ENCODE measurements around the gene FCAR. TPM values are rescaled to one million over a fixed set of nuclear protein-coding genes. Genes with fewer than 3 reads are reported as not detected.
"Not testable (repeated sequence)": the region's sequence is repeated elsewhere in the genome, so short reads cannot be mapped to it uniquely, and the experiment has no call there.

Gene FCAR
- total RNA-seq, result not detected in 3 replicates

DNA sequence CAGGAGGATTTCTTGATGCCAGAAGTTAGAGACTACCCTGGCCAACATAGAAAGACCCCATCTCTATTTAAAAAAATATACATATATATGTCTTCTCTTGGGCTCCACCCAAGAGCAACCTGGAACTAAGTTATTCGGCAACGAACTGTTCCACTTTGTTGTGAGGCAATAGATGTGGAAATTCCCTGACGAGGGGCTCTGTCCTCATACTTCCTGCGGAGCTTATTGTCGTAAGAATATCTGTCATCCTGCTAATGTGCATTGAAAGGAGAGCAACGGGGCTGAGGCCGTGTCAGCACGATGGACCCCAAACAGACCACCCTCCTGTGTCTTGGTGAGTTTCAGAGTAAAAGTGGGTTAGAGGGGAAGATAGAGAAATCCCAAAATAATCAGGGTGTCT lies at the start of gene FCAR:
TSS of gene FCAR (plus strand) at position 246 of the 400 bp plus-strand sequence. CDS start at position 301, 55 bp downstream.
- H3K36me3 Mint-ChIP-seq, result no peaks in the 10 kb centered on the region
- TF ChIP-seq, protein P1, sequence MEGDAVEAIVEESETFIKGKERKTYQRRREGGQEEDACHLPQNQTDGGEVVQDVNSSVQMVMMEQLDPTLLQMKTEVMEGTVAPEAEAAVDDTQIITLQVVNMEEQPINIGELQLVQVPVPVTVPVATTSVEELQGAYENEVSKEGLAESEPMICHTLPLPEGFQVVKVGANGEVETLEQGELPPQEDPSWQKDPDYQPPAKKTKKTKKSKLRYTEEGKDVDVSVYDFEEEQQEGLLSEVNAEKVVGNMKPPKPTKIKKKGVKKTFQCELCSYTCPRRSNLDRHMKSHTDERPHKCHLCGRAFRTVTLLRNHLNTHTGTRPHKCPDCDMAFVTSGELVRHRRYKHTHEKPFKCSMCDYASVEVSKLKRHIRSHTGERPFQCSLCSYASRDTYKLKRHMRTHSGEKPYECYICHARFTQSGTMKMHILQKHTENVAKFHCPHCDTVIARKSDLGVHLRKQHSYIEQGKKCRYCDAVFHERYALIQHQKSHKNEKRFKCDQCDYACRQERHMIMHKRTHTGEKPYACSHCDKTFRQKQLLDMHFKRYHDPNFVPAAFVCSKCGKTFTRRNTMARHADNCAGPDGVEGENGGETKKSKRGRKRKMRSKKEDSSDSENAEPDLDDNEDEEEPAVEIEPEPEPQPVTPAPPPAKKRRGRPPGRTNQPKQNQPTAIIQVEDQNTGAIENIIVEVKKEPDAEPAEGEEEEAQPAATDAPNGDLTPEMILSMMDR (IDR thresholded peaks at IDR 0.05; ENCODE audit: unreplicated experiment), result no peak
- H3K27me3 Mint-ChIP-seq (ENCODE audit: low read depth), result peaks cover 12% of the 10 kb centered on the region
- no peaks in the 10 kb centered on the region for H3K4me1 Mint-ChIP-seq
- no peak for DNase-seq (ENCODE audit: low spot score in 2 of 2, unreplicated experiment in 2 of 2)
- no peak within 1 kb of the TSS for H3K4me3 Mint-ChIP-seq
- H3K27ac Mint-ChIP-seq, result no peak within 1 kb of the TSS
- peaks cover 8% of the 10 kb centered on the region for H3K9me3 Mint-ChIP-seq

DNA sequence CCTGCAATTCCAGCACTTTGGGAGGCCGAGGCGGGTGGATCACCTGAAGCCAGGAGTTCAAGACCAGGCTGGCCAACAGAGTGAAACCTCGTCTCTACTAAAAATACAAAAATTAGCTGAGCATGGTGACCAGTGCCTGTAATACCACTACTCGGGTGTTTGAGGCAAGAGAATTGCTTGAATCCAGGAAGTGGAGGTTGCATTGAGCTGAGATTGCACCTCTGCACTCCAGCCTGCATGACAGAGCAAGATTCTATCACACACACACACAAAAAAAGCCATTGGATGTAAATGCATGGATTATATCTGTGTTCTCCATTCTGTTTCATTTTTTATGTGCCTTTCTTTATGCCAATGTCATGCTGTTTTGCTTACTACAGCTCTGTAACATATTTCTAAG lies 49.6 kb upstream of the FCAR start:
- not testable (repeated sequence) for H3K4me3 Mint-ChIP-seq; DNase-seq (ENCODE audit: low spot score in 2 of 2, unreplicated experiment in 2 of 2); H3K27me3 Mint-ChIP-seq (ENCODE audit: low read depth); H3K27ac Mint-ChIP-seq; H3K36me3 Mint-ChIP-seq; H3K4me1 Mint-ChIP-seq
- peaks cover 50% of the 10 kb centered on the region for H3K9me3 Mint-ChIP-seq

DNA sequence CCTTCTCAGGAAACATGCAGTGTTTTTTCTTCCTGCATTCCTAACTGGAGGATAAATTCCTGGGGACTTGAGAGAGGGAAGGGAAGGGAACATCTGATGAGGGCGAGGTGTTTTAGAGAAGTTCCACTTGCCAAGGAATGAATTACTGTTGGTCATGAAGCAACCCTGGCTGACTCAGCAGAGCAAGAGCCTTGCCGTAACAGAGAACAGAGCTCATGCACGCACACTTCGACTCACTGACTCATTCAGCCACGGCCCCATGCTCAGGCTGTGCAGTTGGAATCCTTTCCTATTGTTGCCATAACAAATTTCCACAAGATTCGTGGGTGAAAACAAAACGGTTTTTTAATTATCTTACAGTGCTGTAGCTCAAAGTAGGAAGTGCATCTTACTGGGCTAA lies 48.7 kb upstream of the FCAR start:
- H3K27me3 Mint-ChIP-seq (ENCODE audit: low read depth); H3K4me3 Mint-ChIP-seq; DNase-seq (ENCODE audit: low spot score in 2 of 2, unreplicated experiment in 2 of 2); H3K4me1 Mint-ChIP-seq; H3K36me3 Mint-ChIP-seq; H3K27ac Mint-ChIP-seq: not testable (repeated sequence)
- peaks cover 49% of the 10 kb centered on the region for H3K9me3 Mint-ChIP-seq

DNA sequence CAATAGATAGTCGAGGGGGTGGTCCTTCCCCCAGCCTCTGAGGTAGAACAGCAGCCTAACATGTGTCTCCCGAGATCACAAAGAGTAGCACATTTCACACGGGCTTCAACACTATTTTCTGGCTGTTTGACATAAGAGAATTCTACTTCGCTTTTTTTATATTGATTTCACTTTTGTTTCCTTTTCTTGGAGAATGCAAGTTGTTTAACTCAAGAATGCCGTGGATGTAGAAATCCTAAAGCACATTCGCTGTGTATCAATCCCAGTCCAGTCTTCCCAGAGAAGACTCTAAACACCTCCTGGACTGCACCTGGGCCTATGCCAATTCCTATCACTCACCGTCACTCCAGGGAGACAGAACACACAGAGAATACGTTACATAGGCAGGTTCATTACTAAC lies 46.0 kb upstream of the FCAR start:
- not testable (repeated sequence) for H3K27me3 Mint-ChIP-seq (ENCODE audit: low read depth); H3K27ac Mint-ChIP-seq; H3K36me3 Mint-ChIP-seq; H3K4me1 Mint-ChIP-seq; H3K4me3 Mint-ChIP-seq; DNase-seq (ENCODE audit: low spot score in 2 of 2, unreplicated experiment in 2 of 2)
- peaks cover 50% of the 10 kb centered on the region for H3K9me3 Mint-ChIP-seq

DNA sequence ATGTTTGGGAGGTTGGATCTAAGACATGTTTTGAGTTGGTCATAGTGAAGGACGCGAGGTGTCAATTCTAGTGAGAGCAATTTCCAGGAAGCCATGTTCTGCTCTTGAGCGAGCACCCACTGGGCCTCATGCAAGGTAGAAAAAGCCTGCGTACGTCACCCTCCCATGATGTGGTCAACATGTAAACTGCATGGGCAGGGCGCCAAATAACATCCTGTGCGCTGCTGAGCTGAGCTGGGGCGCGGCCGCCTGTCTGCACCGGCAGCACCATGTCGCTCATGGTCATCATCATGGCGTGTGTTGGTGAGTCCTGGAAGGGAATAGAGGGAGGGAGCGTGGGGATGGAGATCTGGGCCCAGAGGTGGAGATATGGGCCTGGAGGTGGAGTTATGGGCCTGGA lies 41.5 kb upstream of the FCAR start, which contains the start of gene KIR2DS4:
TSS of gene KIR2DS4 (plus strand) at position 181 of the 400 bp plus-strand sequence.
- not testable (repeated sequence) for H3K27me3 Mint-ChIP-seq (ENCODE audit: low read depth); DNase-seq (ENCODE audit: low spot score in 2 of 2, unreplicated experiment in 2 of 2); H3K4me1 Mint-ChIP-seq; H3K4me3 Mint-ChIP-seq; H3K27ac Mint-ChIP-seq; H3K36me3 Mint-ChIP-seq
- H3K9me3 Mint-ChIP-seq, result peaks cover 58% of the 10 kb centered on the region

DNA sequence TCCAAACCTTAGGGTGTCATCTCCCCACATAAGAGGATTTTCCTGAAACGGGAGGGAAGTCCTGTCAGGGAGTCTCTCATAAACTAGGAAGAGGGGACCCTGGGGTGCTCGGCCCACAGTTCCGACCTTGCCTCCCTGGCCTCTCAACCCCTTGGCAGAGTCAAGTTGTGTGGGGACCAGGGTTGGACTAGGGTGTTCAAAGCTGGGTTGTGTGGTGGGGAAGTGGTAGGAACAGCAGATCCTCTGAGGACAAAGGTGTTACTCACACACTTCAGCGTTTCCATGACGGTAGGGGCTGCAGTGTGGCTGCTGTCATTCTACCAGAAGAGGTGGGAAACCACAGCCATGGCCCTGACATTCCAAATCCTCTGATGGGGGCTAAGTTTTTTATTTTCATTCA lies 38.9 kb upstream of the FCAR start:
- not testable (repeated sequence) for H3K4me3 Mint-ChIP-seq; H3K36me3 Mint-ChIP-seq; DNase-seq (ENCODE audit: low spot score in 2 of 2, unreplicated experiment in 2 of 2); H3K4me1 Mint-ChIP-seq; H3K27ac Mint-ChIP-seq; H3K27me3 Mint-ChIP-seq (ENCODE audit: low read depth)
- H3K9me3 Mint-ChIP-seq, result peaks cover 62% of the 10 kb centered on the region

DNA sequence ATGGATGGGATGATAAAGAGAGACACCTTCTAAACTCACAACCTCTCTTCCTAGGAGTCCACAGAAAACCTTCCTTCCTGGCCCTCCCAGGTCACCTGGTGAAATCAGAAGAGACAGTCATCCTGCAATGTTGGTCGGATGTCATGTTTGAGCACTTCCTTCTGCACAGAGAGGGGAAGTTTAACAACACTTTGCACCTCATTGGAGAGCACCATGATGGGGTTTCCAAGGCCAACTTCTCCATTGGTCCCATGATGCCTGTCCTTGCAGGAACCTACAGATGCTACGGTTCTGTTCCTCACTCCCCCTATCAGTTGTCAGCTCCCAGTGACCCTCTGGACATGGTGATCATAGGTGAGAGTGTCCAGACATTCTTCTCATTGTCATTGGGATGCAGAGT lies 36.5 kb upstream of the FCAR start:
- DNase-seq (ENCODE audit: low spot score in 2 of 2, unreplicated experiment in 2 of 2); H3K27ac Mint-ChIP-seq; H3K4me3 Mint-ChIP-seq; H3K36me3 Mint-ChIP-seq; H3K27me3 Mint-ChIP-seq (ENCODE audit: low read depth); H3K4me1 Mint-ChIP-seq: not testable (repeated sequence)
- peaks cover 43% of the 10 kb centered on the region for H3K9me3 Mint-ChIP-seq

DNA sequence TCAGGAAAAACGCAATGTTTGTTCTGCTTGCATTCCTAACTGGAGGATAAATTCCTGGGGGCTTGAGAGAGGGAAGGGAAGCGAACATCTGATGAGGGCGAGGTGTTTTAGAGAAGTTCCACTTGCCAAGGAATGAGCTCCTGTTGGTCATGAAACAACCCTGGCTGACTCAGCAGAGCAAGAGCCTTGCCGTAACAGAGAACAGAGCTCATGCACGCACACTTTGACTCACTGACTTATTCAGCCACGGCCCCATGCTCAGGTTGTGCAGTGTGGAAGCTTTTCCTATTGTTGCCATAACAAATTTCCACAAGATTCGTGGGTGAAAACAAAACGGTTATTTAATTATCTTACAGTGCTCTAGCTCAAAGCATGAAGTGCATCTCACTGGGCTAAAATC lies 30.9 kb upstream of the FCAR start:
- not testable (repeated sequence) for DNase-seq (ENCODE audit: low spot score in 2 of 2, unreplicated experiment in 2 of 2); H3K36me3 Mint-ChIP-seq; H3K4me3 Mint-ChIP-seq; H3K4me1 Mint-ChIP-seq; H3K27ac Mint-ChIP-seq; H3K27me3 Mint-ChIP-seq (ENCODE audit: low read depth)
- H3K9me3 Mint-ChIP-seq, result peaks cover 42% of the 10 kb centered on the region

DNA sequence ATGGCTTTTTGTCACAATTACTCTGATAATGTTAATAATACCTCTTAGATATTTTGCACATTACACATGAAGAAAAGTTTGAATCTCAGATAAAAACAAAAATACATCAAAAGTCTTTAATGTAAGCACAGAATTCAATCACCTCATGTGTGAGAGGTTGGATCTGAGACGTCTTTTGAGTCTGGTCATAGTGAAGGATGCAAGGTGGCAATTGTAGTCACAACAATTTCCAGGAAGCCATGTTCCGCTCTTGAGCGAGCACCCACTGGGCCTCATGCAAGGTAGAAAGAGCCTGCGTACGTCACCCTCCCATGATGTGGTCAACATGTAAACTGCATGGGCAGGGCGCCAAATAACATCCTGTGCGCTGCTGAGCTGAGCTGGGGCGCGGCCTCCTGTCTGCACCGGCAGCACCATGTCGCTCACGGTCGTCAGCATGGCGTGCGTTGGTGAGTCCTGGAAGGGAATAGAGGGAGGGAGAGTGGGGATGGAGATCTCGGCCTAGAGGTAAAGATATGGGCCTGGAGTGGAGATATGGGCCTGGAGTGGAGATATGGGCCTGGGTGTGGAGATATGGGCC lies 23.9 kb upstream of the FCAR start, which contains the start of gene KIR3DL2:
TSS of gene KIR3DL2 (plus strand) at position 383 of the 580 bp plus-strand sequence. CDS start at position 416, 33 bp downstream.
- H3K4me3 Mint-ChIP-seq; H3K4me1 Mint-ChIP-seq; H3K36me3 Mint-ChIP-seq; DNase-seq (ENCODE audit: low spot score in 2 of 2, unreplicated experiment in 2 of 2); H3K27me3 Mint-ChIP-seq (ENCODE audit: low read depth); H3K27ac Mint-ChIP-seq: not testable (repeated sequence)
- peaks cover 77% of the 10 kb centered on the region for H3K9me3 Mint-ChIP-seq

DNA sequence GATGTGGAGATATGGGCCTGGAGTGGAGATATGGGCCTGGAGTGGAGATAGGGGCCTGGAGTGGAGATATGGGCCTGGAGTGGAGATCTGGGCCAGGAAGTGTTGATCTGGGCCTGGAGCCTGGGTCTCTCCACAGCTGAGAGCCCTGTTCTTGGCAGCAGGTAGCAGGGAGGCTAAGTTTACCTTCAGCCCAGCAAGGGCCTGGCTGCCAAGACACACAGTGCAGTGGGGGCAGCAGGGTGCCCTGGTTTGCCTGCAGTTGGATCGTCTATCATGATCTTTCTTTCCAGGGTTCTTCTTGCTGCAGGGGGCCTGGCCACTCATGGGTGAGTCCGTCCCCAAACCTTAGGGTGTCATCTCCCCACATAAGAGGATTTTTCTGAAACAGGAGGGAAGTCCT lies 23.1 kb upstream of the FCAR start:
- H3K27ac Mint-ChIP-seq, result no peak overlapping the region
- no peaks in the 10 kb centered on the region for H3K4me1 Mint-ChIP-seq
- H3K36me3 Mint-ChIP-seq, result peaks cover 3% of the 10 kb centered on the region
- H3K27me3 Mint-ChIP-seq (ENCODE audit: low read depth), result no peaks in the 10 kb centered on the region
- H3K4me3 Mint-ChIP-seq, result no peak overlapping the region
- TF ChIP-seq, protein P1 (IDR thresholded peaks at IDR 0.05; ENCODE audit: unreplicated experiment), result no peak
- peaks cover 79% of the 10 kb centered on the region for H3K9me3 Mint-ChIP-seq
- no peak for DNase-seq (ENCODE audit: low spot score in 2 of 2, unreplicated experiment in 2 of 2)
